Smooth muscle cell (in vitro differentiated cells): ENCODE measurements around the gene USP24. TPM values are rescaled to one million over a fixed set of nuclear protein-coding genes. Genes with fewer than 3 reads are reported as not detected.

Source experiments
- DNase-seq: peaks from one replicate; lab custom pipeline; 2025; ENCODE audit not compliant: unreplicated experiment; lab: John Stamatoyannopoulos, UW
- H2AFZ ChIP-seq: fragments of 200-600 bp; sonication (generic); 2 replicates; pipeline ENCODE4 v1.6.0; 2016; ENCODE audit warnings: antibody characterized with exemption, low read depth, mild to moderate bottlenecking
- H3F3A ChIP-seq: fragments of 200-600 bp; sonication (generic); 2 replicates; pipeline ENCODE4 v1.6.0; 2017; ENCODE audit warnings: antibody characterized with exemption, low read depth
- H3K27ac ChIP-seq: fragments of 200-600 bp; sonication (generic); 2 replicates; pipeline ENCODE4 v1.5.1; 2016; ENCODE audit warnings: low read depth, mild to moderate bottlenecking
- H3K27me3 ChIP-seq: fragments of 200-600 bp; sonication (generic); 2 replicates; pipeline ENCODE4 v1.6.1; 2016; ENCODE audit warnings: low read depth, mild to moderate bottlenecking
- H3K36me3 ChIP-seq: fragments of 200-600 bp; sonication (generic); 2 replicates; pipeline ENCODE4 v1.5.1; 2016; ENCODE audit warnings: low read depth
- H3K4me1 ChIP-seq: fragments of 200-600 bp; sonication (generic); 2 replicates; pipeline ENCODE4 v1.5.1; 2016; ENCODE audit warnings: low read depth
- H3K4me2 ChIP-seq: fragments of 200-600 bp; sonication (generic); 2 replicates; pipeline ENCODE4 v1.6.0; 2016; ENCODE audit warnings: mild to moderate bottlenecking
- H3K4me3 ChIP-seq: fragments of 200-600 bp; sonication (generic); 2 replicates; pipeline ENCODE4 v1.5.1; 2016; ENCODE audit warnings: mild to moderate bottlenecking
- H3K79me2 ChIP-seq: fragments of 200-600 bp; sonication (generic); 2 replicates; pipeline ENCODE4 v1.6.0; 2016; ENCODE audit warnings: low read depth, mild to moderate bottlenecking
- H3K9ac ChIP-seq: fragments of 200-600 bp; sonication (generic); 2 replicates; pipeline ENCODE4 v1.6.0; 2016; ENCODE audit warnings: low read depth
- H3K9me3 ChIP-seq: fragments of 200-600 bp; sonication (generic); replicated peaks from 2 replicates; pipeline ENCODE4 v1.5.1; 2016; ENCODE audit warnings: low read depth
- H4K20me1 ChIP-seq: fragments of 200-600 bp; sonication (generic); 2 replicates; pipeline ENCODE4 v1.6.0; 2016; ENCODE audit warnings: low read depth
- CTCF ChIP-seq: fragments of 200-600 bp; sonication (generic); IDR thresholded peaks from 2 replicates; pipeline ENCODE4 v1.5.1; 2017; ENCODE audit warnings: borderline replicate concordance, mild to moderate bottlenecking, antibody characterized with exemption; ENCODE audit not compliant: insufficient read depth, poor library complexity, severe bottlenecking
- WGBS: methylation state at CpG from one replicate; pipeline ENCODE4 v1.1.7; 2016; ENCODE audit warnings: low lambda C conversion rate; 5-methylcytosine and 5-hydroxymethylcytosine counted together
- polyA plus RNA-seq: library from polyadenylated mRNA; unstranded; fragments of >200 nt; fragmentation: Nextera tagmentation; extraction: Ambion mirVana; gene quantifications from 2 replicates; pipeline ENCODE4 v1.2.1, GENCODE V29; 2016
- total RNA-seq: library from RNA; depleted of rRNA; stranded (reverse); fragments of >200 nt; gene quantifications from 2 replicates; pipeline ENCODE4 v1.2.3, GENCODE V29; 2014

Gene USP24
- total and polyA plus RNA-seq, 2 experiments from 2014 or later = 3.6 to 25.9 TPM

GRCh38 chr1:55197099-55197498 is 18.1 kb downstream of the USP24 start:
- no peaks in the 10 kb centered on the region for H3K27me3 ChIP-seq
- no peaks in the 10 kb centered on the region for H3K9me3 ChIP-seq
- TF ChIP-seq CTCF = no peak
- no peak overlapping the region for H3K4me2 ChIP-seq
- H3K9ac ChIP-seq = no peak overlapping the region
- no peaks in the 10 kb centered on the region for H3K36me3 ChIP-seq
- peaks cover 71% of the 10 kb centered on the region for H4K20me1 ChIP-seq
- WGBS = 100% methylated on average over 1 of the region's 1 CpG
- no peak overlapping the region for H3K4me3 ChIP-seq
- H3K27ac ChIP-seq = no peak overlapping the region
- DNase-seq = no peak
- H3K79me2 ChIP-seq = peaks cover 29% of the 10 kb centered on the region
- H3F3A ChIP-seq = no peaks in the 10 kb centered on the region
- no peak overlapping the region for H2AFZ ChIP-seq
- peaks cover 7% of the 10 kb centered on the region for H3K4me1 ChIP-seq

- no peak for TF ChIP-seq CTCF
- H3F3A ChIP-seq = no peaks in the 10 kb centered on the region
- H3K4me1 ChIP-seq = peaks cover 7% of the 10 kb centered on the region
- no peak overlapping the region for H3K27ac ChIP-seq
- 94% methylated on average over 5 of the region's 5 CpGs for WGBS
- no peak overlapping the region for H3K4me2 ChIP-seq
- H3K9me3 ChIP-seq = no peaks in the 10 kb centered on the region
- H3K9ac ChIP-seq = no peak overlapping the region
- no peak overlapping the region for H2AFZ ChIP-seq
- H3K4me3 ChIP-seq = no peak overlapping the region
- DNase-seq = no peak
- H3K79me2 ChIP-seq = peaks cover 30% of the 10 kb centered on the region
- H3K27me3 ChIP-seq = no peaks in the 10 kb centered on the region
- H4K20me1 ChIP-seq = peaks cover 75% of the 10 kb centered on the region
- no peaks in the 10 kb centered on the region for H3K36me3 ChIP-seq
Measured at GRCh38 chr1:55196433-55197035, 18.6 kb downstream of the USP24 start.

GRCh38 chr1:55195521-55196233 is 19.5 kb downstream of the USP24 start:
- Histone ChIP-seq H2AFZ (no peak overlapping the region), H3K27me3 (no peaks in the 10 kb centered on the region), H3K4me2 (no peak overlapping the region), H3K27ac (no peak overlapping the region), H3K4me1 (peaks cover 7% of the 10 kb centered on the region), H4K20me1 (peaks cover 71% of the 10 kb centered on the region), H3K9me3 (no peaks in the 10 kb centered on the region), H3K36me3 (no peaks in the 10 kb centered on the region), H3K79me2 (peaks cover 30% of the 10 kb centered on the region), H3K9ac (no peak overlapping the region), H3K4me3 (no peak overlapping the region), H3F3A (no peaks in the 10 kb centered on the region)
- 88% methylated on average over 3 of the region's 3 CpGs for WGBS
- DNase-seq = no peak
- no peak for TF ChIP-seq CTCF

- Histone ChIP-seq H4K20me1 (peaks cover 80% of the 10 kb centered on the region), H2AFZ (no peak overlapping the region), H3K27me3 (no peaks in the 10 kb centered on the region), H3K4me3 (no peak overlapping the region), H3K4me1 (peaks cover 7% of the 10 kb centered on the region), H3K27ac (no peak overlapping the region), H3K9ac (no peak overlapping the region), H3F3A (no peaks in the 10 kb centered on the region), H3K36me3 (no peaks in the 10 kb centered on the region), H3K9me3 (no peaks in the 10 kb centered on the region), H3K4me2 (no peak overlapping the region), H3K79me2 (peaks cover 37% of the 10 kb centered on the region)
- WGBS = 97% methylated on average over 3 of the region's 3 CpGs
- TF ChIP-seq CTCF = no peak
- DNase-seq = no peak
Measured at GRCh38 chr1:55194851-55195250, 20.3 kb downstream of the USP24 start.
